GM18868 (cell line): Measurements from ENCODE around the gene FARSB.
A peak's percentile ranks its signal among the peaks of the same experiment; 100 is the strongest.

ENCODE experiments used
- ATAC-seq: cut with Tn5 transposase; IDR thresholded peaks from one replicate; pipeline ENCODE4 v1.9.1; 2021; ENCODE audit warnings: mild to moderate bottlenecking, moderate library complexity; ENCODE audit not compliant: unreplicated experiment

Gene FARSB

DNA sequence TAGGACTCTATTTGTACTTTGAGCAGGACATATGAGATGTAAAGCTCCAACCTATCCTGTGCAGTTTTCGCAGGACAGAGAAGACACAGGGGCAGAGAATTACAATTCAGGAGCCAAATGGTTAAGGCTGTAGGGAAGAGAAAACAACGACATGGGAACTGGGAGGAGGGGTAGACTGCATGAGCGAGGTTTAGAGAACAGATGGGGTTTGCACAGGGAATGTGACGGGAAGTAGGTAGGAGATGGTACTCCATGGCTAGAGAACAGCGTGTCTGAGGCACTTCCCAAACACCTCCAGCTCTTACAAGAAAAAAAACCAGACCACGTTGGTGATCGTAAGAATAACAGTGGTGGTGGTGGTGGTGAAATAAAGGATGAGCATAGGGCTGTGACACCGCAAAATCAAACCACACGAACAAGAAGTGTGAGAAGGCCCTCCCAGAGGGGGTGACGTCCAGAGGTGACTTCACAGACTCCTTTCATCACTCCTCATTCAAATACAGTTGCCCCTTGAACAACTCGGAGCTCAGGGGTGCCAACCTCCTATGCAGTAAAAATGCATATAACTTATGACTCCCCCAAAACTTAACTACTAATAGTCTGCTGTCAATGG, 92.7 kb downstream of the FARSB start:
- ATAC-seq: no peak

DNA sequence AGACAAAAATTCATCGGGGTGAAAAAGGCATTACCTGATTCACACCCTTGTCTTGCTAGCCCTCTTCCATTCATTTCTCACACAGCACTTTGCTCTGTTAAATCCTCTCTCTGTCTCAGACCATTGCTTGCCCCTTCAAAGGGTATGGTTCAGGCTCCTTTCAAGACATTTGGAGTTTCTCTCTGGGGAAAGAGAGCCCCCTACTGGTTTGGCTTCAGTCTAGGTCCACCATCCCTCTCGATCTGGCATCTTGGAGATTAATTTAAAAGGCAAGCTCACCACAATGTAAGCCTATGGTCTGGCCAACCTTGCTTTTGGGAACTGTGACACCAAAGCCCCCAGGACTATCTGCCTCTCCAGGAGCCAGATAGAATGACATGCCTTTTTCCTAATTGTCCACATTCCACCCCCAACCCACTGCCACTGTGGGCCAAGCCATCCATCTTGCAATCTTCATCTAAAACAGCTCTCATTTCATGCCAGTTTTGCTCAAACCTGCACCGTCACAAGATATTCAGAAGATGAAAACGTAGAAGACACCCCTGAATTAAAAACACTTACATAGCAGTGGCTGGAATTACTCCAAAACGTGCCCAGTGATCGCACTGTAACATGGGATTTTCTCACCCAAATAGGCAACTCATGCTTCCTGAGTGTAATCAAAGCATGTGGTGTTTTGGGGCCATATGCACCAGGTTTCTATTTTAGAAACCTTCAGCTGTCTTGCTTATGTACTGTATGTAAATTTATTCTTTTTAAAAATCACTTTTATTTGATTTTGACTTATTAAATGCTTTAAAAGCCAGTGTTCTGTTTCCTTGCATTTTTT, 93.9 kb downstream of the FARSB start:
- peak; percentile 88 for ATAC-seq

- ATAC-seq: no peak
Measured at GRCh38 chr2:222561151-222561550, 94.7 kb downstream of the FARSB start.

GRCh38 chr2:222554517-222554916, 101.4 kb downstream of the FARSB start:
- no peak for ATAC-seq

GRCh38 chr2:222548992-222549391, 106.9 kb downstream of the FARSB start:
- no peak for ATAC-seq

DNA sequence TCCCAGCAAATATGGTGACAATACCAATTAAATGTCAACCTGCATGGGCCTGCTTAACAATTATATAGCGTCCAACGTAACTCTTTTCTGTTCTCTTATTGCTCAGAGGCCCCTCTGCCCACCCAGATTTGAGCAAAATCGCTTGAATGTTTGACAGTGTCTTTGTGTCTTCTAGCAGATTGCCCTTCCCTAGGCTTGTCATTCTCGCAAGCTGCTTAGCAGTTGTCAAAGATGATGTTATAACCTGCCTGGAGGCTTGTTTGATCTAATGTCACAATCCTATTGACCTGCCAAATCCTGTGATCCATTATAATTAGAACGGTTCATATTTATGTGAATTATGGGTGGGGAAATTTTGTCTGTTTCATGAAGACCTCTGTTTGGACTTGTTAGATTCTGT, 108.8 kb downstream of the FARSB start:
- ATAC-seq: no peak

GRCh38 chr2:222545823-222546795, 109.8 kb downstream of the FARSB start:
- no peak for ATAC-seq

DNA sequence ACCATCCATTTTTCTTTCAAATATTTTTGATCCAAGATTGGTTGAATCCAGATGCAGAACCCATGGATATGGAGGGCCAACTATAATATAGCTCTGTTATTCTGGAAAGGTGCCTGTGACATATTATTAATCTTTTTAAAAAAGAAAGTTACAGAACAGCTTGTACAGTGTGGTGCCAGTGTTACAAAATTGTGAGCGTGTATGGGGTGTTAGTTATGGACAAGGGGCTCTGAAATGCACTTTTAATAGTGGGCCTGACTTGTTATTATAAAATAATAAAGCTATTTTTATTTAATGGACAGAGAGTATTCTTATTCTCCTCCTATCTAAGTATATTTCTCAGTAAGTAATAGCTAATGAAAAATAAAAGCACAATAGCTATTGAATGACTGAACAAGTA, 111.2 kb downstream of the FARSB start:
- no peak for ATAC-seq

GRCh38 chr2:222538535-222538934, 117.4 kb downstream of the FARSB start:
- peak; percentile 73 for ATAC-seq

GRCh38 chr2:222535477-222535876, 120.4 kb downstream of the FARSB start:
- no peak for ATAC-seq

DNA sequence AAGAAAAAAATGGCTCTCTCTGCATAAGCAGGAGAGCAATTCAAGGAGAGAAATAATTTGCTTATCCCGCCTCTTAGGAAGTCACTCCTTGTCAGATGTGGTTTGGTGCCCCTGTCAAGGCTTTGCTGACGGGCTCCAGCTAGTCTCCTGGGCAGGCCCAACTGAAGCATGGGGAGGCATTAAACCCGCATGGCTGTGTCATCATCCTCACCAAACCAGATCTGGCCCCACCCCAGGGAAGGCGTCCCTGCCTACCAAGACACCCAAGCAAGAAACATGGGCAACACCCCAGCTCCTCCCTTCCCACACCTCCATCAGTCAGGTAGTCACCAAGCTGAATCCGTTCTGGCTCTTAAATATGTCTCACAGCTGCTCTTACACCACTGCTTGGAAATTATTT, 123.6 kb downstream of the FARSB start:
- ATAC-seq: no peak

GRCh38 chr2:222526480-222527277, 129.2 kb downstream of the FARSB start:
- ATAC-seq: peak; percentile 47

DNA sequence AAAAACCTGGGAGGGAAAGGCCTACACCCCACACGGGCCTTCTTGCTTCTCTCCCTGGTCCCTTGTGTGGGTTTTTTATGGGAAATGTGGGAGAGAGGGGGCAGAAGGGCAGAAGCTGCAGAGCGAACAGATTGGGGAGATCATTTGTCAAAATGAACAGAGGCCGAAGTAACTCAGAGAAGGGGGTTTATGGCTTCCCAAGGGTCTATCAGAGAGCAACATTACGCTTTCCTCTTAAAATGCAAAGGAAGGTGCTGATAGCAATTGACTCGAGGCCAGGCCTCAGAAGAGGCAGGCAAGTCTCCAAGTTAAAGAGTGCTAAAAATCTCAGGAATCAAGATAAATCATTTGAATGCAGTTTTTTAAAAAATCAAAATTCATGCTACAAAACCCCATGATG, 130.1 kb downstream of the FARSB start:
- ATAC-seq: no peak

- peak; percentile 24 for ATAC-seq
Measured at GRCh38 chr2:222523783-222524544, 131.9 kb downstream of the FARSB start.

DNA sequence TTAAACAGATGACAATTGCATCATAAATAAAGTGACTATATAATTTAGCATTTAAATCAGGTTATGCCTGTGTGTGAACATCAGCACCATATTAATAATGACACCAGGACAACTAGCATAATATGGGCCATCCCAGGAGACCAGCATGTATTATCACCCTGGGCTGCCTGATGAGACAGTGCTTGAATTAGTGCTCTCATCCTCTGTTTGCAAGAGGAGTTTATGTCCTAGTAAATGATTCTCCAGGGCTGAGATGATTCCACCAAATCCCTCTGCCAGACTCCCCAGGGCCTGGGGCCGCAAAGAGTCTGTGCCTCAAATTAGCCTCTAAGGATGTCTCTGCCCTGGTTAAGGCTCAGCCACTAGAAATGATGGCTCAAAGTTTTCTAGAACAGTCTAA, 133.8 kb downstream of the FARSB start:
- no peak for ATAC-seq

DNA sequence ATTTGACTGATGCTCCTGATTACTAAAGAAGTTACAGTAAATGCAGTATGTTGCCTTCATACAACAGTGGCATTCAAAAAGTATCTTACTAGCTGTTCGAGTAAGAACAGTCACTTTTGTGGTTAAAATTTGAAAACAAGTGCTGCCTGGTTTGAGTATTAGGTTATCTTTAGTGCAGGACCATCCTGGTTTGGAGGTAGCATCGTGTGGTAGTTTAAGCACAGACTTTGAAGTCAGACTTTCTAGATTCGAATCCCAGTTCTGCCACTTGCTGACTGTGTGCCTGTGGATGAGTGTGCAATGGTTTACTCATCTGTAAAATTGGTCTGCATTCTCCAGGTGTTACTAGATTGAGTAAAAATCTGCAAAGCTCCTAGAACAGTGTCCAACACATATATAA, 134.8 kb downstream of the FARSB start:
- ATAC-seq: peak; percentile 73
